Stomach (tissue), 4 donors: Measurements from ENCODE around the gene UCN.

Experiments used
- EP300 ChIP-seq: sonication (generic); formaldehyde crosslinking; IDR thresholded peaks from one replicate; pipeline ENCODE4 v1.6.1; 2017; ENCODE audit warnings: antibody characterized with exemption
- POLR2A ChIP-seq, 4 donors: fragments of 450-650 bp; IDR thresholded peaks; one replicate each; pipeline ENCODE4 v1.6.1; 2016; ENCODE audit warnings: antibody characterized with exemption in 4 of 4, control low read depth in 2 of 4, mild to moderate bottlenecking in 1 of 4, moderate library complexity in 1 of 4
- TF ChIP-seq, protein P1 (sequence below), 7 experiments: fragments of 450-650 bp in 4 of 7; fragments of 200-600 bp in 3 of 7; sonication (generic) in 3 of 7; IDR thresholded peaks; one replicate each; pipeline ENCODE4 v1.5.1; 2016 to 2019; ENCODE audit warnings: antibody characterized with exemption in 7 of 7, control low read depth in 2 of 7, mild to moderate bottlenecking in 1 of 7

DNA sequence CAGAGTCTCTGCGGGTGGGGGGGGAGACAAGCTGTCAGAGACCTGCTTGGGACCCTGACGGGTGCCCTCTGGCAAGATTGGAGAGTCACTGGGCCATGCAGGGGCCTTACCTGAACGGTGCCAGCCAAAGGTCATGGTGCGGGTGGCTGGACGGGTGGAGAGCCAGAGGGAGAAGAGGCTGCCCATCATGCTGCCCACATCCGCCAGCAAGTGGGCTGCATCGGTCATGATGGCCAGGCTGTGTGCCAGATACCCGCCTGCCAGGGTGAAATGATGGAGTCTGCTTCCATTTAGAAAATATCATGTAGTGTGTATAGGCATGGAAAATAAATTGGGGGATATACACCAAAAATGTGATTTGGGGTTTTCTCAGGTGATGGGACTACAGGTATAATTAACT, 50.2 kb downstream of the UCN start:
- no peak for TF ChIP-seq POLR2A (IDR thresholded peaks at IDR 0.05)
- TF ChIP-seq, protein P1, sequence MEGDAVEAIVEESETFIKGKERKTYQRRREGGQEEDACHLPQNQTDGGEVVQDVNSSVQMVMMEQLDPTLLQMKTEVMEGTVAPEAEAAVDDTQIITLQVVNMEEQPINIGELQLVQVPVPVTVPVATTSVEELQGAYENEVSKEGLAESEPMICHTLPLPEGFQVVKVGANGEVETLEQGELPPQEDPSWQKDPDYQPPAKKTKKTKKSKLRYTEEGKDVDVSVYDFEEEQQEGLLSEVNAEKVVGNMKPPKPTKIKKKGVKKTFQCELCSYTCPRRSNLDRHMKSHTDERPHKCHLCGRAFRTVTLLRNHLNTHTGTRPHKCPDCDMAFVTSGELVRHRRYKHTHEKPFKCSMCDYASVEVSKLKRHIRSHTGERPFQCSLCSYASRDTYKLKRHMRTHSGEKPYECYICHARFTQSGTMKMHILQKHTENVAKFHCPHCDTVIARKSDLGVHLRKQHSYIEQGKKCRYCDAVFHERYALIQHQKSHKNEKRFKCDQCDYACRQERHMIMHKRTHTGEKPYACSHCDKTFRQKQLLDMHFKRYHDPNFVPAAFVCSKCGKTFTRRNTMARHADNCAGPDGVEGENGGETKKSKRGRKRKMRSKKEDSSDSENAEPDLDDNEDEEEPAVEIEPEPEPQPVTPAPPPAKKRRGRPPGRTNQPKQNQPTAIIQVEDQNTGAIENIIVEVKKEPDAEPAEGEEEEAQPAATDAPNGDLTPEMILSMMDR (IDR thresholded peaks at IDR 0.05) = no peak
- no peak for TF ChIP-seq EP300
